NCI-H1105 (cell line): ENCODE results near the gene UBN1.

Experiments
- DNase-seq: peaks from one replicate; lab custom pipeline; 2025; lab: John Stamatoyannopoulos, UW

The UBN1 gene, protein sequence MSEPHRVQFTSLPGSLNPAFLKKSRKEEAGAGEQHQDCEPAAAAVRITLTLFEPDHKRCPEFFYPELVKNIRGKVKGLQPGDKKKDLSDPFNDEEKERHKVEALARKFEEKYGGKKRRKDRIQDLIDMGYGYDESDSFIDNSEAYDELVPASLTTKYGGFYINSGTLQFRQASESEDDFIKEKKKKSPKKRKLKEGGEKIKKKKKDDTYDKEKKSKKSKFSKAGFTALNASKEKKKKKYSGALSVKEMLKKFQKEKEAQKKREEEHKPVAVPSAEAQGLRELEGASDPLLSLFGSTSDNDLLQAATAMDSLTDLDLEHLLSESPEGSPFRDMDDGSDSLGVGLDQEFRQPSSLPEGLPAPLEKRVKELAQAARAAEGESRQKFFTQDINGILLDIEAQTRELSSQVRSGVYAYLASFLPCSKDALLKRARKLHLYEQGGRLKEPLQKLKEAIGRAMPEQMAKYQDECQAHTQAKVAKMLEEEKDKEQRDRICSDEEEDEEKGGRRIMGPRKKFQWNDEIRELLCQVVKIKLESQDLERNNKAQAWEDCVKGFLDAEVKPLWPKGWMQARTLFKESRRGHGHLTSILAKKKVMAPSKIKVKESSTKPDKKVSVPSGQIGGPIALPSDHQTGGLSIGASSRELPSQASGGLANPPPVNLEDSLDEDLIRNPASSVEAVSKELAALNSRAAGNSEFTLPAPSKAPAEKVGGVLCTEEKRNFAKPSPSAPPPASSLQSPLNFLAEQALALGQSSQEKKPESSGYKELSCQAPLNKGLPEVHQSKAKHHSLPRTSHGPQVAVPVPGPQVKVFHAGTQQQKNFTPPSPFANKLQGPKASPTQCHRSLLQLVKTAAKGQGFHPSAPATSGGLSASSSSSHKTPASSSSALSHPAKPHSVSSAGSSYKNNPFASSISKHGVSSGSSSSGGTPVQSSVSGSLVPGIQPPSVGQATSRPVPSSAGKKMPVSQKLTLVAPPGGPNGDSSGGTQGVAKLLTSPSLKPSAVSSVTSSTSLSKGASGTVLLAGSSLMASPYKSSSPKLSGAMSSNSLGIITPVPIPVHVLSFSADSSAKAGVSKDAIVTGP (N-terminal part only)

DNA sequence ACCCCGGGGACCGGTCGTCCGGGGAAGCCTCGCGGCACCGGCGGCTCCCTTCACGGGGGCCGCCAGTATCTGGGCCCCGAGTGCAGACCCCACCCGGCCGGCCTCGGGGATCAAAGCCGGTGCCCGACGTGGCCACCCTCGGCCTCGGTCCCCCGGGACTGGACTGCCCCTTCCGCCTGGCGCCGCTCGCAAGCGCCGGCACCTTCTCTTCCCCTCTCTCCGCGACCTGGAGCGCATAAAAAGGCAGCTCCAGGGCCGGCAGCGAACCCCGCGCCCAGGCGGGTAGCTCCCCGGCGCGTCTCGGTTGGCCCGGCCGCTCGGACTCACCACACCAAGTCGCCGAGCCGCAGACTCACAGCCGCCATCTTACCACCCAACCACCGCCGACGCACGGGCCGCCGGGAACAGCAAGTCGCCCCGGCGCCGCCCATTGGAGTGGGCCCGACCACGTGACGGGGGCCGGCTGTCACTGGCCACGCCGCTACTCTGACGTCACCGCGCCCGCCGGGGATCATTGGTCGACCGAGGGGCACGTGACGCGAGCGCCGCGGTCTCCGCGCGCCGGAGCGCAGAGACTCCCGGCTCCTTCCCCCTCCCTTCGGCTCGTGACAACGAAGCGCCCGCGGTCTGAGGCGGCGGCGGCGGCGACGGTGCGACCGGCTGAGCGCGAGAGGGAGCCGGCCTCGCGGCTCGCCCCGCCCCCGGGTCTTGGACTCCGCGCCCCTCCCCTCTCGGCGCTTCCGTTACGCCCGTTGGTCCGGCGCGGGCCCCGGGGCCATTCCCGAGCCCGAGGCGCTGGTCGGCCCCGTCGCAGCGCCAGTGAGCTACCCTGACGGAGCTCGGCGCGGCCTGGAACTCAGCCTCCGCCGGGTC lies at the start of gene UBN1, which contains the start of gene GLYR1:
Gene UBN1, plus strand, starts transcription at position 581 of the 873 bp plus-strand sequence. CDS start 5,437 bp downstream, outside the sequence.
Gene GLYR1, minus strand, starts transcription at position 388 of the 873 bp plus-strand sequence. Its CDS starts 23 bp downstream, at position 365.
- peak; percentile 91 for DNase-seq

DNA sequence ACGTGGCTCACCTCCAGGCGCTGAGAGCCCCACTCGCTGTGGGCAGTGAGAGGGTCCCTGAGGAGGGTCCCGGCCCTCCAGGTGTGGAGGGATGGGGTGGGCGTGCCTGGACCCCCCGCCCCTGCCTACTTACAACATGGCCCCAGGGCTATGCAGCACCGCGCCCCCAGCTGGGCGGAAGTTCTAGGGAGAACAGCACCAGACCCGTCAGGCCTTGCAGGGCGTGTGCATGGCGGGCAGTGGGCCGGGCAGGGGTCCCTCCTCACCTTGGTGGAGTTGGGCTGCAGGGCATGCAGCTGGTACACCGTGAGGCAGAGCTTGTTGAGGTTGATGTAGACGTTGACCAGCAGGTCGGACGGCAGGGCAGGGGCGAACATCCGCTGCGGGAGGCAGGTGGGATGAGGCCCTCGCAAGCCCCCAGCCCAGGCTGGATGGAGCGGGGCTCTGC lies 49.5 kb upstream of the UBN1 start:
- DNase-seq, result no peak

DNA sequence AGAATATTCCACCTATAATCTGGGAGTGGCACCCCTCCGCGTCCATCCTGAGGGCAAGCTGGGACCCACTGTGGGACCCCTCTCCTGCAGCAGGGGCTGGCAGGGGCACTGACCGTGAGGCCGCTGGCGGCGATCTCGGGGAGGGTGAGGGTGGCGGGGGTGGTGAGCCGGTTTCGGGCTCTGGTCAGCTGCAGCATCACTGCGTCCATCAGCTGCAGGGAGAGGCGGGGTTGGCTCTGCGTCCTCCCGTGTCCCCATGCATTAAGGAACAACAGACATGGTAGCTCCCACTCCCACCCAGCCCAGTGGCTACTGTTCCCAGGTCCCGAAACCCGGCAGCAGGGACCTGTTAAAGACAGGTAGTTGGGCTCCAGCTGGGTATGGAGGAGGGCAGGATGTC lies 48.8 kb upstream of the UBN1 start:
- DNase-seq, result no peak

DNA sequence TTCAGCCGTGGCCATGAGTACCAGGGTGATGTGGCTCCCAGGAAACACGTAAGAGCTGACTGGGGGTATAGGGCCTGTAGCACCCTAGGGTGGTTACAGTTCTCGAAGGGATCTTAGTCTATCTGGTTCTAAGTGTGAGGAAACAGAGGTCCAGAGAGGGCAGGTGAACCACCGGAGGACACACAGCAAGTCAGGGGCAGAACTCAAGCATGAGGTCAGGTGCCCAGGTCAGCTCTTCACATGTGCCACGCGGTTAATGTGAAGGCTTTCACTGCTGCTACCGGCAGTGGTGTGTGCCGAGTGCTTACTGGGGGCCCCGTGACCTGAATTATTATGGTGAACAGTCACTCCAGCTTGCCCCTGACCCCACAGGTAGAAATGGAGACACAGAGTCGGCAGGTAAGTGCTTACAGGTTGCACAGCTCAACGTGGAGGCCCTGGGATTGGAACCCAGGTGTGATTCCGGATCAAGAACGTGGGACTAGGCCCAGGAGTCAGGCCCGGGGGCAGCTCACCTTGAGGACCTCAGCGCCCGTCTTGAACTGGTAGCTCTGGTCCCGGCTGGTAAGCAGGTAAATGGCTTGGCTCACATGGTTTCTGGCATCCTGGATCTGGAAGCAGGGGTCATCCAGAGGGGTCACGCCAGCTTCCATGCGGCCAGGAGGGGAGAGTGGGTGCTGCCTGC lies 48.0 kb upstream of the UBN1 start:
- no peak for DNase-seq

DNA sequence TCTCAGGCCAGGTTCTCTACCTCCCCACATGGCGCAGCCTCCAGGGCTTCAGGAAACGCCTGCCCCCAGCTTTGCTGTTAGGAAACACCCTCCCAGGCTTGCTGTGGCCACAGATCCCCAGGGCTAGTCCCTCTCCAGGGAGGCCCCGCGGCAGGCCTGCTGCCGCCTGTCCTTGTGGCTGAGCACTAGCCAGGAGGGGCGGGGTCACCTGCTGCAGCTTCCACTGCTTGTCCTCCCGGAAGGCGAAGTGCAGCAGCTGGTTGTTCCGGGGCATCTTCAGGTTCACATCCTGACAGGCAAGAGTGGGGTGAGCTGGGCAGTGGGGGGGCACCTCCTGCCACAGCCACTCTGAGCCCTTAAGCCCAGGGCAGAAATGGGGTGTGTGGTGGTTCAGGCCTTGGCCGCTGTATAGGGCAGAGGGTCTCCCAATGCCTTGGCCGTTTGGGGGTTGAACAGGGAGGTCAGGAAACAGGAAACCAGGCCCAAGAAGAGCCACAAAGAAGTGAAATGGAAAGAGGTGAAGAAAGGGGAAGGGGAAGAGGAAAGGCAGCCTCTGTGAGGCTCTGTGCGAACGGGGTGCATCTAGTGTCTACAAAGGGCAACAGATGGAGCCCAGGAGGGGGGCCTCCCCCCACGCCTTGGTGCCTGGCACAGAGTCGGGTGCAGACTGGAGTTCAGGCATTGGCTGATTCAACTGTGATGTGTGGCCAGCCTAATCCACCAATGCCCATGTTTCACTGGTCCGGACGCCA lies 46.8 kb upstream of the UBN1 start:
- DNase-seq, result no peak

DNA sequence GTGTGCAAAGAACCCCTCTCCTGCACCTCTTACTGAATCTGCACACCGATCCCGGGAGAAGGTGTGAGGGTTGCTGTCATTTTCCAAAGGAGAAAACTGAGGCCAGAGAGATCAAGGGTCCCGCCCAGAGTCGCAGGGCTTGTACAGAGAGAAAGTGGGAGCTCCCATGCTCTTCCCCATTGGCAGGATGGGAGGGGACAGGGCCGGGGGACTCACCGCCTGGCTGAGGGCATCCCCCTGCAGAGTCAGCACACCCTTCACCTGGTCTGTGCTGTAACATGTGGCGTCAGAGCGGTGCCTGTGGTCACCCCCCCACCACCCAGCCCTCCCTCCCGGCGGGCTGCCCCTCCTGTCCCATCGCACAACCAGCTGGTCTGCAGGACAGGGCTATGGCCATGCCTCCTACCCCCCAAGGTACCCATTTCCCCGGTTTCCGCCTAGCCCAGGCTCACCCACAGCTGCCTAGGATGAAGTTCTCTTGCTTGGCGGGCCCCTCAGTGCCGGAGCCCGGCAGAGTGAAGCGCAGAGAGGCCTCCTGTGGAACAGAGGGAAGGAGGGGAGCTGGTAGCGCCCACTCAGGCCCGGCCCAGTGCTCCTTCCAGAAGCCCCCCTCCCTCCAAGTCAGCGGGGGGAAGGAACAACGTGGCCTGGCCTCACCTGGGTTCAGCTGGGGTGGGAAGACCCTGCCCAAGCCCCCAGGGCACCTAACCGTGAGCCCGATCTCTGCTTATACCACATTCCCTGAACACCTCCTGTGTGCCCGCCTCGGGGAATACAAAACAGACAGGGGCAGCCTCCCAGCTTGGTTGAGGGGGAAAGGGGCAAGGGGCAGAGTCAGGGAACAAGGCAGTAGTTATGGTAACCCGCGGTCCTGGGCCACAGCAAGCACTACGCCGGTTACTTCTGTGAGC lies 46.0 kb upstream of the UBN1 start:
- DNase-seq, result no peak

DNA sequence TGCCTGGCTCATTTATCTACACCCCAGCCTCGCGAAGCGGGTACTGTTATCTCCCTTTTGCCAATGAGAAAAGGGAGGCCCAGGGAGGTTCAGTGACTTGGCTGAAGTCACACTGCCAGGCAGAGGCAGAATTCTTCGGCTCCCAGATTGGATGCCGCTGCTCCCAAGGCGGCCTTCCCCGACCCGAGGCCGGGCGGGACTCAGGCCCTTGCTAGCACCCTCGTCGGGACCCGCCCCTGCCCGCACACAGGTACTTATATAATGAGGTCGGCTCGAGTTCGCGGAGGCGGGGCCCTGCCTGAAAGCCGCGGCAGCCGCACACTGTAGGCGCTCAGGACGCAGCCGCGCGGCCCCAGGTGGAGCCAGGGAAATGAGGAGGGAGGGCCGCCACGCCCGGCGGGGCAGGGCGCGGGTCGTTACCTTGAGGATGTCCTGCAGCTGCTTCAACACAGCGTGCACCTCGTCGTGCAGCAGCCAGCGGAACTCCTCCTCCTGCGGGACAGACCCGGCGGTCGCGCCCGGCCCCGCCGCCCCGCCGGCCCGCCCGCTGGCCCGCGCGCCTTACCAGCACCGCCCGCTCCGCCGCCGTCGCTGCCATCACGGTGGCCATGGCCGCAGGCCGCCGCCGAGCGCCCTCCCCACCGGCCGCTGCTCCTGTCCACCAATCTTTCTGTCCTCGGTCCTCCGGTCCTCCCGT lies 45.2 kb upstream of the UBN1 start, which contains the start of gene ROGDI:
Gene ROGDI, minus strand, starts transcription at position 672 of the 697 bp plus-strand sequence. Its CDS starts 62 bp downstream, at position 610.
- DNase-seq, result peak; percentile 59

DNA sequence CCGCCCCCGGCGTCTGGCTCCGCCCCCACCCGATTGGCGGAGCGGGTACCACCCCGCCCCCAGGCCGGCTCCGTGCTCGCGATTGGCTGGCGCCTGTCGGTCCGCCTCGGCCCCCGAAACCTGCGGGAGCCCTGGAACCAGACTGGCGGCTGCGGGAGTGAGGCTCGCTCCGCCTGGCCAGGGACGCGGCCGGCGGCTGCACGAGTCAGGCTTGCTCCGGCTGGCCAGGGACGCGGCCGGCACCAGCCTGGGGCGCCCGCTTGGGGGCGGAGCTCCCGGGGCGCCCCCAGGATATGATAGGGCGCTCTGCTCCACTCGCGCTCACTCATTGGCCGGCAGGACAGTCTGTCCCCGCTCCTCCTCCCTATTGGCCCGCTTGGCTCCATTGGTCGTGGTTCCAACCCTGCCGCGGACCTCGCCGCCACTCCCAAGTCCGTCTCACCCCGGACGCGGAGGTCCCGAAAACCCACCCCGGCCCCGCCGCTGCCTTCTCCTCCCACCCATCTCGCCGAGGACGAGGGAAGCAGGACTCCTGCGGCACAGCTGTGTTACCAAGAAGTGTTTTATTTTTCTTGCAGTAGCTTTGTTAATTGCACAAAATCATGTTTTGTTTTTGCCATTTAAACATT lies 44.5 kb upstream of the UBN1 start:
- DNase-seq, result peak; percentile 87

DNA sequence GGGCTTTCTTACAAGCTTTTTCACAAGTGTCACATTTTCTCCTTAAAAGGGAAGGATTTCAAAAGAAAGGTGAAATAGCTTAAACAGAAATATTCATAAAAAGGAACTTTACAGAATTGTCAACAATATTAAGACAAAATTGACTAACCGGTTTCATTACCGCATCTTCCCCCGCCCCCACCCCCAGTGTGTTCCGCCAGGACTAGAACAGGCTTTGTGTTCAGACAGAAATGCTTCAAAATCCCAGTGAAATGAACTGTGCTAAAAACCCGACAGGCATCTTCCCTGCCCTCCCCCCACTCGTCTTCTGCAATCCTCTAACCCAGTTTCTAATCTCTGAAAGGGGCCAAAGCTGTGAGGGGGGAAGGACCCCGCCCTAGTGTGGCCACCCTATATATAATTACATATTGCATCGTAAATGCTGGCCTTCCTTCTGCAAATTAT lies 43.9 kb upstream of the UBN1 start:
- DNase-seq, result no peak

DNA sequence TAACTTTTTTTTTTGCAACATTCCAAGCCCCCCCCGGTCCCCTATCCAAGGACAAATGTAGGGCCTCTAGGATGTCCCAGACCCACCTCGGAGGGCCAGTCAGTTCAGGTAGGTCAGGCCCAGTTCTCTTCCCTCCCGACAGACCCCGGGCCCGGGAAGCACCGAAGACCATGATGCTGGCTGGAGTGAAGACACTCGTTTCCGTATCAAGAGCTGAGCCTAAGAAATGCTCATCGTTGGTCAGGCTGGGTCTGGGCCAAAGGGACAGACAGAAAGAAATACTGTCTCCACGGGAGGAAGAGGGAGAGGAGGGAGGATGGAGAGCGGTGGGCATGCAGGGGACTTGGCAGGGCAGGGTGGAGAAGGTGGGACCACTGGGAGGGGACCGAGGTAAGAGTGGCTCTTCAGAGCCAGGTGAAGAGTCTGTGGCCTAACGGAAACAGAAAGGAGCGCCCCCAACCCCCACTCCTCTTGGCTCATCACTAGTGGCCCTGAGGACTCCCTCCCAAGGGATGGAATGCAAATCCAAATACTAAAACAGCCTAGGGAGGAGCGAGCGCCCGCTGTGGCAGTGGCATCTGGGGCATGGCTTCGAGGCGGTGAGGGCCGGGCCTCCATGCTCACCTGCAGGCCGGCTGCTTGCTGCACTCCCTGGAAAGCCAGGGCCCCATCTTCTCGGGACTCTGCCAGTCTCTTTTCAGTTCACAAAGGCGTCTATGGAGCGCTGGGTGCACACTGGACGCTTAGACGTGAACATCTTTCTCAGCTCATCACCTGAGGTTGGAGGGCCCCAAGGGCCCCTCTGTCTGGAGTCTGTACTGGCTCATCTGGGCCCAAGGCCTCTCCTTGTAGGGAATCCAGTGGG lies 43.2 kb upstream of the UBN1 start:
- no peak for DNase-seq

DNA sequence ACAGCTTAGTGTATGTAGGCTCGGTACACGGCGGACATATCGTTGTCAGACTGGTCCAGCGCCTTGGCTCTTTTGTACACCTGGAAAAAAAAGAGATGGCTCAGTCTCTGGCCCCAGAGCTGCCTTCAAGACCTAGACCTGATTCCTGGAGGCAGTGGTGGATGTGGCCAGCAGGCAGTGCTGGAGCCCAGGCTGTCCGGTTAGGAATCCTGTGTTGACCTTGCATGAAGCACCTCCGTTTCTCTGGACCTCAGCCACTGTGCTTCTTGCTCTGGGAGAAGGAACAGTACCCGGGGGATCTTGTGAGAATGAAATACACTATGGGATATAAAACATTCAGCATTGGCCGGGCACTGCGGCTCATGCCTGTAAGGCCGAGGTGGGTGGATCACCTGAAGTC lies 42.0 kb upstream of the UBN1 start:
- DNase-seq, result no peak

DNA sequence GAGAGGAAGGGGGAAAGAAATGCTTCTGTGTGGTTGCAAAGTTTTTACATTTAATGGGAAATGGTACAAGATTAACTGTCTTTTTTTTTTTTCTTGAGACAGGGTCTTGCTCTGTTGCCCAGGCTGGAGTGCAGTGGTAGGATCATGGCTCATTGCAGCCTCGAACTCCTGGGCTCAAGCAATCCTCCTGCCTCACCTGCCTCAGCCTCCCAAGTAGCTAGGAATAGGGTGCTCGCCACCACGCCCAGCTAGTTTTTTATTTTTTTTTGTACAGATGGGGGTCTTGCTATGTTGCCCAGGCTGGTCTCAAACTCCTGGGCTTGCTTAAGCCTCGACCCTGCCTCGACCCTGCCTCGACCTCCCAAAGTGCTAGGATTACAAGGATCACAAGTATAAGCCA lies 41.0 kb upstream of the UBN1 start:
- DNase-seq, result no peak

DNA sequence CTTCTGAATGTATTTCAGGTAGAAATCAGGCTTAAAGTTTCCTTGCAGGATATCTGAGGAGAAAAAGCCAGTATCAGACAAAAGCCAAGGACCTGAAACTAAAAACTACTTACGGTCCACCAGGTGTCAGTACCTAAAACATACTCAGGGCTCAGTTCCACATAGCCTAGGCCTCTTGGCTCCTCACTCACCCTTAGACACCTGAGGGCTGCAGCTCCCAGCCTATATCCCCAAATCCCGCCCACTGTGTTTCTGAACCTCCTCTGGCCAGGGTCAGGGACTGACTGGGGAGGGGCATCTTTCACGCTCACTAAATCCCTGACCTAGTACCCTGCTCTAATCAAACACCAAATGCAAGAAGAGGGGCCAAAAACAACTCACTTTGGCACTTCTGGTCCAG lies 36.0 kb upstream of the UBN1 start:
- DNase-seq, result no peak

DNA sequence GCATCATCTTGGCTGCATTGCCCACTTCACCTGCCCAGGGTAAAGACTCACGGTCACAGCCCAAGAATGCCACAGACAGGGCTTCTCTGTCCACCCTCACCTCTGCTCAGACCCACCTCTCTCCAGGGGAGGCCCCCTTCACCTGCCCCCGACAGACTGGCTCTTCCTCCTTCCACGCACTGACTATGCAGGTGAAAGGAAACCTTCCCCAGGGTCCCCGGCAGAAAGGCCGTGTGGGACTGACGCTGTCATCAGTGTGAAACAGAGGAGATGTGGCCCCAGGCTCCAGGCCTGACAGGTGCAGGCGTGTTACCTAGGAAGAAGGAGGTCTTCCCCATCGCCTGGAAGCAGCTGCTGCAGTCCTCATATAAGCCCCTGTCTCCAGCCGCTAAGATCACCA lies 35.5 kb upstream of the UBN1 start:
- DNase-seq, result no peak

DNA sequence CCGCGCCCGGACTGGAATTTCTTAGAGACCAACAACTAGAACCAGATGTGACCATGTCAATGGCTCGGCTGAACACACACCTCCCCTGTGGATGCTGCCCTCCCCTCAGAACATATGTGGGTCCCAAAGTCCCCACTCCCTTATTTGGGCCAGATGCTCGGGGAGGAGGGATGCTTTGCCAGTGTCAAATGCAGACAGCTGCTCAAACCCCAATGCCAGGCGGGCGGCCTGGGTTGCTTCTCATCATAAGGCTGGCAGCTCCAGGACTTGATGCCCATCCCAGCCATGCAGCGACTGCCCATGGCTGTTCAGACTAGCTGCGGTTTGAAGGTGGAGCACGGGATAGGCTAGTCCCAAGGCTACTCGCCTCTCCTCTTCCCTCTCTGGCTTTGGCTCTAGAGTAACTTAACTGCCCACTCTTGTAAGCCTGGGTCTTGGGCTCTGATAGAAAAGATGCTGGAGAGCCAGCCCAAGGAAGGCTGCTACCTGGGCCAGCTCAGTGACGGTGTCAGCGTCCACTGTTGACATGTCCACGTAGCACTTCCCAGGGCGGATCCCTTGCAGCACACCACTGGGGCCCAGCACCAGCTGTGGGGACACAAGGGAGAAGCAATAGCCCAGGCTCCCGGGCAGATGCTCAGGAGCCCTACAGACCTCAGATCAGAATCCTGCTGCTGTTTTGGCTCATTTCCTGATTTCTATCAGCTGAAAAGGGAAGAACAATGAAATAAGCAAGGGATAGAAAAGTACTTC lies 33.9 kb upstream of the UBN1 start:
- DNase-seq, result no peak

DNA sequence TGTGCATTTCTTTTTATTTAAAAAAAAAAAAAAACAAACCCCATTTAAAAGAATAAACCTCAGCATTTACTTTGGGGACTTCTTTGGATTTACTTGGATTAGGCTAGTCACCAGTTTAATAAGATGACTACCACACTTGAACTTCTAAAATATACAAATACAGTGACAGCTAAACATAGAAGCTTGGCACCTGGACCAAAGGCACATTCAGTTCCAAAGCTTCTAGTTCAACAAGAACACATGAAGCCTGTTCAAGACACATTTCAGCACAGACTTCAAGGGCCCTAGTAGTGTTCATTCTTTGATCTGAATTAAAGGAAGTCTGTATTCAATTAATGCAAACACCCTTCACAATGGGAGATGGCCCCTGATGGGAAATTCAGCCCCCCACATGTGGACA lies 33.2 kb upstream of the UBN1 start:
- no peak for DNase-seq
